ENCODE measurements around the gene C2CD3.
A peak's percentile ranks its signal among the peaks of the same experiment; 100 is the strongest.
"Not testable (repeated sequence)": the region's sequence is repeated elsewhere in the genome, so short reads cannot be mapped to it uniquely, and the experiment has no call there.

C2CD3 gene

GRCh38 chr11:74162681-74163467, 7.9 kb downstream of the C2CD3 start:
- DNase-seq (ENCODE audit: low read depth): no peak

- DNase-seq (ENCODE audit: low read depth): no peak
Measured at GRCh38 chr11:74159642-74160041, 11.2 kb downstream of the C2CD3 start.

GRCh38 chr11:74157169-74157568, 13.6 kb downstream of the C2CD3 start:
- DNase-seq (ENCODE audit: low read depth): no peak

GRCh38 chr11:74154620-74155281, 16.1 kb downstream of the C2CD3 start:
- DNase-seq (ENCODE audit: low read depth): peak; percentile 56

- no peak for DNase-seq (ENCODE audit: low read depth)
Measured at GRCh38 chr11:74153224-74153623, 17.6 kb downstream of the C2CD3 start.

GRCh38 chr11:74147199-74147929, 23.4 kb downstream of the C2CD3 start:
- peak; percentile 60 for DNase-seq (ENCODE audit: low read depth)

GRCh38 chr11:74144592-74144991, 26.2 kb downstream of the C2CD3 start:
- no peak for DNase-seq (ENCODE audit: low read depth)

- DNase-seq (ENCODE audit: low read depth): peak; percentile 68
Measured at GRCh38 chr11:74142624-74143023, 28.2 kb downstream of the C2CD3 start.

- DNase-seq (ENCODE audit: low read depth): no peak
Measured at GRCh38 chr11:74141908-74142307, 28.9 kb downstream of the C2CD3 start.

GRCh38 chr11:74141241-74141695, 29.5 kb downstream of the C2CD3 start:
- DNase-seq (ENCODE audit: low read depth): peak; percentile 65

- DNase-seq (ENCODE audit: low read depth): peak; percentile 20
Measured at GRCh38 chr11:74139919-74140431, 30.8 kb downstream of the C2CD3 start.

GRCh38 chr11:74139151-74139918, 31.5 kb downstream of the C2CD3 start:
- DNase-seq (ENCODE audit: low read depth): peak; percentile 25

- peak; percentile 98 for DNase-seq (ENCODE audit: low read depth)
Measured at GRCh38 chr11:74138572-74138971, 32.2 kb downstream of the C2CD3 start.

- peak; percentile 68 for DNase-seq (ENCODE audit: low read depth)
Measured at GRCh38 chr11:74138021-74138420, 32.8 kb downstream of the C2CD3 start.

- peak; percentile 64 for DNase-seq (ENCODE audit: low read depth)
Measured at GRCh38 chr11:74135127-74135840, 35.5 kb downstream of the C2CD3 start.

GRCh38 chr11:74134661-74135060, 36.1 kb downstream of the C2CD3 start:
- DNase-seq (ENCODE audit: low read depth): peak; percentile 3

- peak; percentile 42 for DNase-seq (ENCODE audit: low read depth)
Measured at GRCh38 chr11:74133436-74133835, 37.4 kb downstream of the C2CD3 start.

- peak; percentile 29 for DNase-seq (ENCODE audit: low read depth)
Measured at GRCh38 chr11:74132833-74133232, 38.0 kb downstream of the C2CD3 start.

GRCh38 chr11:74129121-74129520, 41.7 kb downstream of the C2CD3 start:
- DNase-seq (ENCODE audit: low read depth): not testable (repeated sequence)

GRCh38 chr11:74123008-74123448, 47.8 kb downstream of the C2CD3 start:
- peak; percentile 58 for DNase-seq (ENCODE audit: low read depth)

GRCh38 chr11:74121804-74122203, 49.0 kb downstream of the C2CD3 start:
- no peak for DNase-seq (ENCODE audit: low read depth)

All from EH (cell line).